BJ (cell line): ENCODE measurements around the gene TRMT61B. TPM values are rescaled to one million over a fixed set of nuclear protein-coding genes. Genes with fewer than 3 reads are reported as not detected.

ENCODE experiments used
- CTCF ChIA-PET: fragments of 350-600 bp; formaldehyde crosslinking; extraction: SDS; loops from one replicate; lab custom pipeline; 2021; ENCODE audit warnings: antibody characterized with exemption, inconsistent platforms; lab: Yijun Ruan, JAX
- POLR2A ChIA-PET: fragments of 300-600 bp; sonication (Branson Sonifier 250); formaldehyde crosslinking; extraction: SDS; loops from one replicate; lab custom pipeline; 2021; ENCODE audit warnings: antibody characterized with exemption; lab: Charles Lee
- DNase-seq: peaks from one replicate; pipeline ENCODE4 v3.0.0-alpha.2; 2011; ENCODE audit warnings: low read depth
- H3K27me3 ChIP-seq: 2 replicates; pipeline ENCODE4 v1.6.0; 2011; ENCODE audit warnings: low read length; ENCODE audit not compliant: control insufficient read depth, insufficient read depth
- H3K36me3 ChIP-seq: 2 replicates; pipeline ENCODE4 v1.5.1; 2011; ENCODE audit warnings: low read length; ENCODE audit not compliant: control insufficient read depth, insufficient read depth
- H3K4me3 ChIP-seq: 2 replicates; pipeline ENCODE4 v1.5.1; 2011; ENCODE audit warnings: low read depth, mild to moderate bottlenecking, control low read depth, low read length
- CTCF ChIP-seq: IDR thresholded peaks from 2 replicates; pipeline ENCODE4 v1.5.1; 2011; ENCODE audit warnings: low read depth, mild to moderate bottlenecking, control low read depth, inconsistent platforms, low read length, moderate library complexity; ENCODE audit not compliant: insufficient read depth
- polyA plus RNA-seq: library from polyadenylated mRNA; depleted of rRNA; stranded (reverse); fragments of >200 nt; gene quantifications from 2 replicates; pipeline ENCODE4 v1.2.3, GENCODE V29; 2011

TRMT61B gene
- polyA plus RNA-seq, 1 experiment, result 8.0 TPM

- Histone ChIP-seq H3K27me3 (no peaks in the 10 kb centered on the region), H3K36me3 (peaks cover 6% of the 10 kb centered on the region), H3K4me3 (no peak overlapping the region)
- CTCF ChIA-PET, result interaction anchor here (1.0 kb wide), 1 partner anchor 336 kb away, joined by 3 read pairs; no protein-coding TSS in a partner anchor
- TF ChIP-seq CTCF, result no peak
- no peak for DNase-seq
- POLR2A ChIA-PET, result no interaction called here
These were observed 31.7 kb upstream of the TRMT61B start for GRCh38 chr2:28901841-28902240.

- POLR2A ChIA-PET, result no interaction called here
- no peak for DNase-seq
- CTCF ChIA-PET, result interaction anchor here (0.8 kb wide), 1 partner anchor 15 kb away, joined by 4 read pairs; no protein-coding TSS in a partner anchor
These were observed 31.1 kb upstream of the TRMT61B start for GRCh38 chr2:28901202-28901601.

GRCh38 chr2:28898048-28898447 lies 27.9 kb upstream of the TRMT61B start:
- ChIA-PET POLR2A (no interaction called here), CTCF (no interaction called here)
- peaks cover 4% of the 10 kb centered on the region; the same call in 1 of the 2 replicates for H3K36me3 ChIP-seq
- no peaks in the 10 kb centered on the region for H3K27me3 ChIP-seq
- H3K4me3 ChIP-seq, result no peak overlapping the region
- DNase-seq, result no peak
- no peak for TF ChIP-seq CTCF

More at GRCh38 chr2:28901202-28901601, 31.1 kb upstream of the TRMT61B start:
- no peaks in the 10 kb centered on the region for H3K27me3 ChIP-seq
- peaks cover 4% of the 10 kb centered on the region for H3K36me3 ChIP-seq
- no peak overlapping the region for H3K4me3 ChIP-seq
- no peak for TF ChIP-seq CTCF

GRCh38 chr2:28896906-28897305 lies 26.8 kb upstream of the TRMT61B start:
- peak; percentile 32 for DNase-seq
- POLR2A ChIA-PET, result no interaction called here
- Histone ChIP-seq H3K27me3 (no peaks in the 10 kb centered on the region), H3K36me3 (no peaks in the 10 kb centered on the region), H3K4me3 (no peak overlapping the region)
- CTCF ChIA-PET, result no interaction called here
- TF ChIP-seq CTCF, result no peak

- no peak for TF ChIP-seq CTCF
These were observed 25.2 kb upstream of the TRMT61B start for GRCh38 chr2:28895189-28895893.

More at GRCh38 chr2:28895189-28895893, 25.2 kb upstream of the TRMT61B start:
- POLR2A ChIA-PET, result no interaction called here
- peak overlapping the region; percentile 100 for H3K4me3 ChIP-seq
- no peaks in the 10 kb centered on the region for H3K27me3 ChIP-seq
- H3K36me3 ChIP-seq, result no peaks in the 10 kb centered on the region
- no peak for DNase-seq
- CTCF ChIA-PET, result interaction anchor here (0.8 kb wide), 1 partner anchor 76 kb away, joined by 3 read pairs; no protein-coding TSS in a partner anchor
